GM06990 (cell line): ENCODE data around the gene KIFC3.

Experiments
- DNase-seq: peaks from one replicate; pipeline ENCODE4 v3.0.0-alpha.2; 2011; ENCODE audit not compliant: insufficient read length; ENCODE audit errors: extremely low read depth
- H3K27me3 ChIP-seq: replicated peaks from 2 replicates; pipeline ENCODE4 v1.6.0; 2011; ENCODE audit warnings: low read length; ENCODE audit not compliant: control insufficient read depth, insufficient read depth
- H3K36me3 ChIP-seq: 2 replicates; pipeline ENCODE4 v1.5.1; 2011; ENCODE audit warnings: low read length; ENCODE audit not compliant: control insufficient read depth, insufficient read depth
- H3K4me3 ChIP-seq: replicated peaks from 2 replicates; pipeline ENCODE4 v1.5.1; 2011; ENCODE audit warnings: low read depth, mild to moderate bottlenecking, control low read depth, low read length
- TF ChIP-seq, protein P1 (sequence below): IDR thresholded peaks from 2 replicates; pipeline ENCODE4 v1.5.1; 2011; ENCODE audit warnings: low read length, control low read depth, mild to moderate bottlenecking, inconsistent platforms; ENCODE audit not compliant: insufficient read depth, poor library complexity, severe bottlenecking

KIFC3 gene

DNA sequence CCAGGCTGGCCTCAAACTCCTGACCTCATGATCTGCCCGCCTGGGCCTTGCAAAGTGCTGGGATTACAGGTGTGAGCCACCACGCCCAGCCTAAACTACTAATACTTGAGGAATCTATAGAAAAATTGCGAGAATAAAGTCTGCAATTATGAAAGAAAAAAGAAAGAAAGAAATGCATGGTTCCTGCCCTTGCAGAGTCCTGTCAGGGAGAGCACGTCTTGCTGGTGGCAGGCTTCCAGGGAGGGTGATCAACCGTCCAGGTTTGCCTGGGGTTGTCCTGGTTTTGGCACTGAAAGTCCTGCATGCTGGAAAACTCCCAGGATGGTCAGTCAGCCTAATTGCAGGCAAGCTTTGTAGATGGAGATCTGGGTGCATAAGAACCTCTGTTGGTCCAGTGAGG is 21.5 kb upstream of the KIFC3 start:
- Histone ChIP-seq H3K36me3 (no peaks in the 10 kb centered on the region), H3K27me3 (no peaks in the 10 kb centered on the region; the same call in 1 of the 2 replicates), H3K4me3 (no peak overlapping the region)
- no peak for DNase-seq
- TF ChIP-seq, protein P1, sequence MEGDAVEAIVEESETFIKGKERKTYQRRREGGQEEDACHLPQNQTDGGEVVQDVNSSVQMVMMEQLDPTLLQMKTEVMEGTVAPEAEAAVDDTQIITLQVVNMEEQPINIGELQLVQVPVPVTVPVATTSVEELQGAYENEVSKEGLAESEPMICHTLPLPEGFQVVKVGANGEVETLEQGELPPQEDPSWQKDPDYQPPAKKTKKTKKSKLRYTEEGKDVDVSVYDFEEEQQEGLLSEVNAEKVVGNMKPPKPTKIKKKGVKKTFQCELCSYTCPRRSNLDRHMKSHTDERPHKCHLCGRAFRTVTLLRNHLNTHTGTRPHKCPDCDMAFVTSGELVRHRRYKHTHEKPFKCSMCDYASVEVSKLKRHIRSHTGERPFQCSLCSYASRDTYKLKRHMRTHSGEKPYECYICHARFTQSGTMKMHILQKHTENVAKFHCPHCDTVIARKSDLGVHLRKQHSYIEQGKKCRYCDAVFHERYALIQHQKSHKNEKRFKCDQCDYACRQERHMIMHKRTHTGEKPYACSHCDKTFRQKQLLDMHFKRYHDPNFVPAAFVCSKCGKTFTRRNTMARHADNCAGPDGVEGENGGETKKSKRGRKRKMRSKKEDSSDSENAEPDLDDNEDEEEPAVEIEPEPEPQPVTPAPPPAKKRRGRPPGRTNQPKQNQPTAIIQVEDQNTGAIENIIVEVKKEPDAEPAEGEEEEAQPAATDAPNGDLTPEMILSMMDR, result no peak

DNA sequence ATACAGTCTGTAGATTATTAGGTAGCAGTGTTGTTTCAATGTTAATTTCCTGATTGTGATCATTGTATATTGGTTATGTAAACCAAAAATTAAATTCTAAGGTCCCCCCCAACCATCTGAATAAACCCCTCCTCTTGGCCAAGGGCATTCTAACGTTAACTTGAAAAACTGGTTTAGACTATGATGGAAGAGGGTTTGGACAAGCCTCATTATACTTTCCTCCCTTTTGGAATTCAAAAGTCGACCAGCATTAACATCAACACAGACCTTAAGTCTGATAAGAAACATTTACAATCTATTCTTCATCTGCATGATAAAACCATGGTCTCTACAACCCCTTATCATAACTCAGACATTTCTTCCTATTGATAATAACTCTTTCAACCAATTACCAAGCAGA is 20.6 kb upstream of the KIFC3 start:
- Histone ChIP-seq H3K36me3 (no peaks in the 10 kb centered on the region), H3K4me3 (no peak overlapping the region), H3K27me3 (no peaks in the 10 kb centered on the region; the same call in 1 of the 2 replicates)
- DNase-seq, result no peak
- TF ChIP-seq, protein P1, result no peak

DNA sequence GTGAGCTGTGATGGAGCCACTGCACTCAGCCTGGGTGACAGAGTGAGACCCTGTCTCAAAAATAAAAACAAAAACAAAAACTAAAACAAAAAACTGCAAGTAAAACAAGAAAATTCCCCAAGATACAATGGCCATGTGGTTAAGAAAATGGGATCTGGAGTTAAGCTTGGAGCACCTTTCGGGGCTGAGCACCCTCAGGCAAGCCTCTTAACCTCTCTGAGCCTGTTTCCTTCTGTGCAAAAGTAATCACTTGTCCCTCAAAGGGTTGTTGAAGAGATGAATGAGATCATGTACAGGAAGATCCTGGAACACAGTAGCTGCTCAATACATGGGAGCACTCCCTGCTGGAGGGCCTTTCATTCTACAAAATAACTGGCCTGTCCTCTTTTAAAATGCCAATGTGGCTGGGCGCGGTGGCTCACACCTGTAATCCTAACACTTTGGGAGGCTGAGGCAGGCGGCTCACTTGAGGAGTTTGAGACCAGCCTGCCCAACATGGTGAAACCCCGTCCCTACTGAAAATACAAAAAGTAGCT is 19.8 kb upstream of the KIFC3 start:
- TF ChIP-seq, protein P1, result no peak
- DNase-seq, result no peak
- no peaks in the 10 kb centered on the region for H3K36me3 ChIP-seq
- no peak overlapping the region for H3K4me3 ChIP-seq
- H3K27me3 ChIP-seq, result no peaks in the 10 kb centered on the region; the same call in 1 of the 2 replicates

DNA sequence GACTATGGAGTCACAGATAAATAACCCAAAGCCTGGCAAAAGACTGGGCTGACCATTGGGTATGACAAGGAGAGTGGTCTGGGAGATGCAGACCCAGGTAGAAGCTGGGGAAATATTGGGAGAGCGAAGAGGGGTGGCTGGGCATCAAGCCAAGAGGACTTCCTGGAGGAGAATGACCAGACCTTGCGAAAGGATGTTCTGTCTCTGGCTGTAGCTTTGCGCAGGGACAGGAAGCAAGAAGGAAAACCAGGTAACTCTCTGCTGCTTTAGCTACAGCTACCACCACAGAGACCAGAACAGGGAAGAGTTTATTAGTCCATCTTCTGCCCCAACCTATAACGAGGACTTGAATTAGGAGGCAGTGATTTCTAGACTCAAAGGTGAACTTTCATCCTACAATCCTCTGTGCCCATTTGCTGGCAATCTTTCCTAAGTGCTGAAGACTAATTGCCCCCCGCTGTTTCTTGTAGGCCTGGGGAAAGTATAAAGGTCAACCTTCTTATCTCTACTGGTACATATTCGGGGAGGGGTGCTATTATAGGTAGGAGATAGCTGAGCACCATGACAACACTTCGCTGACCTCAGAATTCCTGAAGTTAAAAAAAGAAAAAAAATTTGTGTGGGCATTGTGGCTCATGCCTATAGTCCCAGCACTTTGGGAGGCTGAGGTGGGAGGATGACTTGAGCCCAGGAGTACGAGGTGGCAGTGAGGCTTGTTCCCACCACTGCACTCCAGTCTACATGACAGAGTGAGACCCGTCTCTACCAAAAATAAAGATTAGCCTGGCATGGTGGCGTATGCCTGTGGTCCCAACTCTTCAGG is 19.1 kb upstream of the KIFC3 start:
- no peak overlapping the region for H3K4me3 ChIP-seq
- H3K36me3 ChIP-seq, result no peaks in the 10 kb centered on the region
- DNase-seq, result no peak
- no peaks in the 10 kb centered on the region; the same call in 1 of the 2 replicates for H3K27me3 ChIP-seq
- TF ChIP-seq, protein P1, result no peak

DNA sequence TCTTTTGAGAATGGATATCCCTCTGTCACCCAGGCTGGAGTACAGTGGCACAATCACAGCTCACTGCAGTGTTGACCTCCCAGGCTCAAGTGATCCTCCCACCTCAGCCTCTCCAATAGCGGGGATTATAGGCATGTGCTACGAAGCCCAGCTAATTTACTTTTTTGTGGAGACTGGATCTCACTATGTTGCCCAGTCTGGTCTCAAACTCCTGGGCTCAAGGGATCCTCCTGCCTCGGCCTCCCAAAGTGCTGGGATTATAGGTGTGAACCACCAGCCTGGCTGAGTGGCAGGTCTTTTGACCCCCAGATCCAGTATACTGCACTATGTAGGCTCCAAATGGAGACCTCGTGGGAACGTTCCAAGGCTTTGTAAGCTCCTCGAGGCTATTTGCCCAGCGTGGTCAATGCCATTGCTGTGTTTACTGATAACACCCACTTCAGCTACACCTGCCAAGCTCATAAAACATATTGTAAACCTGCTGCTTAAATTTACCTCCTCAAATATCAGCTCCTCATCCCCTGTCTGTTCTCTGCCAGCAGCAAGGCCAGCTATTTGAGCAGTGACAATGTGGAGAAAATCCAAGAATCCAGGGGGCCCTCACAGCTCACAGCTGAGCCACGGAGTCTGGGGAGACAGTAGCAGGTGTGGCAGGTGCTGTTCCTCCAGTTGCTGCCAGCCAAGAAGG is 16.2 kb upstream of the KIFC3 start:
- Histone ChIP-seq H3K4me3 (no peak overlapping the region), H3K36me3 (no peaks in the 10 kb centered on the region), H3K27me3 (no peaks in the 10 kb centered on the region)
- no peak for DNase-seq
- TF ChIP-seq, protein P1, result no peak
